ENCODE data around the gene GPR22.

GPR22 gene

GRCh38 chr7:107479303-107479702 lies 9.4 kb downstream of the GPR22 start:
- no peak for DNase-seq

GRCh38 chr7:107480932-107481331 lies 11.1 kb downstream of the GPR22 start:
- DNase-seq = no peak

GRCh38 chr7:107482571-107482970 lies 12.7 kb downstream of the GPR22 start:
- no peak for DNase-seq

- DNase-seq = no peak
Observed at GRCh38 chr7:107486041-107486440, 16.2 kb downstream of the GPR22 start.

DNA sequence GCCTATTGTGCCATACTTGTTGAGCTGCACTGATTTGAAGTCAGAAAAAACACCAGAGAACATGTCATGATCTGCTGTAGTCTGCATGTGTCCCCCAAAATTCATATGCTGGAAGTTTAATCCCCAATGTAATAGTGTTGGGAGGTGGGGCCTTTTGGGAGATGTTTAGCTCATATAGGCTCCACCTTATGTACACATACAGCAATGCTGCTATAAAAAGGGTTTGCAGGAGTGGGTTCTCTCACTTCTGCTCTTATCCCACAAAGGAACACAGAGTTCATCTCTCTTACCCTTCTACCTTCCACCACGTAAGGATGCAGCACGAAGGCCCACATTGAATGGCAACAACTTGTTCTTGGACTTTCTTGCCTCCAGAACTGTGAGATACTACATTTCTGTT lies 23.0 kb downstream of the GPR22 start:
- DNase-seq = no peak

- no peak for DNase-seq
Observed at GRCh38 chr7:107494315-107494751, 24.5 kb downstream of the GPR22 start.

- no peak for DNase-seq
Observed at GRCh38 chr7:107494884-107495283, 25.0 kb downstream of the GPR22 start.

DNA sequence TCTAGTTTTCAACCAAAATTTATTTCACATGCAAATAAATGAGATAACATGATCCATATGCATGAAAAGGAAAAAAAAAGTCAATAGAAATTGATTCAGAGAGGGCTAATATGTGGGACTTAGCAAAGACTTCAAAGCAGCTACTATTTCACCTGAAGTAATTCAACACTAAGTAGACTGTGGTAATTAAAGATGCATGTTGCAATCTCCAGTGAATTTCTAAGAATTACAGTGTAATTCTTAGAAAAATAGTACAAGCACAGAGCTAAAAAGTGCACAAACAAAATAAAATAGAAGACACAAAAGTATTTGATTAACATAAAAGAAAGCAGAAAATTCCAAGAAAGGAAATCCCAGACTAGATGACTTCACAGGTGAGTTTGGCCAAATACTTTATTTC lies 25.7 kb downstream of the GPR22 start:
- DNase-seq = no peak

DNA sequence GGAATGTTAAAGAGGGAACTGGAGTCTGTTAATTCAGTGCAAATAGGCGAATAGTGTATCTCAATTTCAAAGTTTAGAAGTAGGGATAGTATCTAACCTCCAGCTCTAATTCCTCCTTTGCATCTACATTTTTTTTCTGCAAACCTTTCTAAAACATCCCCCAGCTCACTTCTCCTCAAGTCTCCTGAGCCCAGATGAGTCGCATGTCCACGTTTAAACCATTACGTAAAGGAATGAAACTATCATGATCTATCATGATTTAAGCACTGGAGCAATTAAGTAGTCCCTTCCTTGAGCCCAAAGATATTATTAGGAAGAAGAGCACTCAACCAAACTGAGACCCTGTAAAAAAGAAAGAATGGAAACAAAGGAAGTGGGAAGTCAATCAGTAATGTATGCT lies 29.9 kb downstream of the GPR22 start:
- no peak for DNase-seq

DNA sequence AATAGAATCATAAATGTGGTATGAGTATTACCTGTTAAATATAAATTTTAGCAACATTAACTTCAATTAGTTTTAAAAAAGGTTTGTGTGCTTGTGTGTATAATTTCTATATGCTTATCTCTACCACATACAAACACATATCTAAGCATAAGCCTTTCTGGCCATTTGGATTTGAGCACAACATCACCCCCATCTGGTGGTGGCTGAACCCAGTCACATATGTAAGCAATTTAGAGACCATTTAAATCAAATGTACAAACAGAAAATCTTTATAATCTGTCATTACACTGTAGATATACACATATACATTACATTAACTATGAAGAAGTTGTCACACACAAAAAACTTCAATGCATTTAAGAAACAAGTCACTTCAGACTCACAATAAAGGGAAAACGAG lies 31.7 kb downstream of the GPR22 start:
- DNase-seq = no peak

- no peak for DNase-seq
Observed at GRCh38 chr7:107502154-107502553, 32.3 kb downstream of the GPR22 start.

DNA sequence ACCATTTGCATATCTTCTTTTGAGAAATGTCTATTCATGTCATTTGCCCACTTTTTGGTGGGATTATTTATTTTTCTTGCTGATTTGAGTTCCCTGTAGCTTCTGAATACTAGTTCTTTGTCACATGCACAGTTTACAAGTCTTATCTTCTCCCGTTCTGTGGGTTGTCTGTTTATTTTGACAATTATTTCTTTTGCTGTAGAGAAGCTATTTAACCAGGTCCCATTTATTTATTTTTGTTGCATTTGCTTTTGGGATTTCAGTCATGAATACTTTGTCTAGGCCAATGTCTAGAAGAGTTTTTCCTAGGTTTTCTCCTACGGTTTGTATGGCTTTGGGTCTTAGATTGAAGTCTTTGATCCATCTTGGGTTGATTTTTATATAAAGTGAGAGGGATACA lies 32.9 kb downstream of the GPR22 start:
- DNase-seq = no peak

GRCh38 chr7:107503687-107504086 lies 33.8 kb downstream of the GPR22 start:
- no peak for DNase-seq

DNA sequence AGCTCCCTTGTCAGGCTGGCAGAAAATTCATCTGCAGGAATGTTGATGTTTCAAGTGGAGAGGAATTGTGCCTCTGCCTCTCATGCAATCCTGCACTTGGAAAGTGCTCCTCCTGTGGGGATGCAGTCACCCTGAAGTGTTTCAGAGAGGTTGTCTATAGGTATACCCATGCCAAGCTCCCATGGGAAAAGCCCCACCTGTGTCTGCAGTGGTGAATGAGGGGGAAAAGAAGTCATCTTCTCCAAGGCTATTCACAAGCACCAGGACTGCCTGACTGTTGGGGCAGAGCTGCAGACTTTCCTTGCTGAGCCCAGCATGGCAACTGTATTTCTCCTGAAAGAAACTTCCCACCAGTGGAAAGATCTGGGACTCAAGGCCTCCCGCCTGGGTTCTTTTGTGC lies 35.5 kb downstream of the GPR22 start:
- no peak for DNase-seq

DNA sequence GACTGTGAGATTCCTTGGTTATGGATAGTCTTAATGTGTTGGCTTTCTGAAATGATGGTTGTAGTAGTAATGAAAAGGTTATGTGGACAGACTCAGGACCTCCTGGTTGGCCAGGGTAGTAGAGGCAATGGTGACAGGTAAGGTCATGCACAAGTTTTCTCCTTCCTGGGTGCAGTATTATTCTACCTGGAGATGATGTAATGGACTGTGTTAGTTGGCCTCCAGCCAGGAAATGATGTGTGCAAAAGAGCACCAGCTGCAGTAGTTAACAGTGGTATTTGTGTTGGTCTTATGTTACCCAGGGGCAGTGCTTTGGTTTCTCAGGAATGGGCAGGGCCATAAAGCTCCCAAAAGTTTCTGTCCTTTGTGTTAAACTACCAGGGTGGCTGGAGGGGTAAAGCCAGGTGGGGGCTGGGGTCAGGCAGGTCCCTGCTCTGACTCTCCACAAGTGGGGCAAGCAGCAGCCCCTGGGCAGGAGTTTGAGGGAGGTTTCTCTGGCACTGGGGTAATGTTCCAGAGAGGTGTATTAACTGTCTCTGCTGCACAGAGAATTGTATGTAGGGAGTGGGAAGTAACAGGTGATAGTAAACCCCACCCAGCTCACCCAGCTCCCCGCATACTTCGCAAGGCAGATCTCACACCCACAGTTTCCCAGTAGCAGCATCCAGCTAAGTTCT lies 36.3 kb downstream of the GPR22 start:
- peak; percentile 84 for DNase-seq

- DNase-seq = peak; percentile 71
Observed at GRCh38 chr7:107506674-107507339, 37.0 kb downstream of the GPR22 start.
